Stimulated activated CD4-positive, alpha-beta T cell treated with anti-CD3 and anti-CD28 coated beads, Interleukin-4, amount 100 ng/mL, for 48 hours (primary cell): ENCODE results near the gene FANCC.

Experiments
- DNase-seq, 2 donors: peaks; one replicate each; pipeline ENCODE4 v3.0.0-alpha.2; 2020; ENCODE audit warnings: low read depth in 2 of 2

FANCC gene

GRCh38 chr9:95125652-95126051 lies 191.9 kb downstream of the FANCC start:
- DNase-seq = no peak

- no peak for DNase-seq
Measured at GRCh38 chr9:95124582-95125367, 192.7 kb downstream of the FANCC start.

DNA sequence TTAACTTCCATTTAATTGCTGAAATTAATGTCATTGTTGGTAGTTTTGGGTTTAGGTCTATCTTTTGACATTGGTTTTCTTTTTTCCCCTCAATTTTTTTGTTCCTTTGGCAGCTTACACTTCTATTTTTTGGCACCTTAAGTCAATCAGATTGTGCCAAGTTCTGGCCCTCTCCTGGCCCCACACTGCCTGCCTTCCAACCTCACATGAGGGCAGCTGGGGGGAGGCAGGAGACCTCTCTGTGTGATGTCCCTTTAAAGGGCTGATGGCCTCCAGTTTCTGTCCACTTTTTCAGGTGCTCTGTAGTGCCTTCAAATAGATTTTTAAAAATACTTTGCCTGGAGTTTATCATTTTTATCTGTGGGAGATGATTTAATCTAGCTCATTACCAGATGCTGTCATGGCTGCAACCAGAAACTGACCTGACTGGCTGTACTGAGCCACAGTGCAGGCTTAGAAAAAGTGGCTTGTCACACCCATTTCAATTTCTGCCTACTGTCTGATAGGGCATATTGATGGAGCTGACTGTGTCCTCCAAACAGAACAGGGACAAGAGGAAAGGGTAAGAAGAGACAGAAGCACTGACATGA lies 196.6 kb downstream of the FANCC start:
- DNase-seq = no peak

DNA sequence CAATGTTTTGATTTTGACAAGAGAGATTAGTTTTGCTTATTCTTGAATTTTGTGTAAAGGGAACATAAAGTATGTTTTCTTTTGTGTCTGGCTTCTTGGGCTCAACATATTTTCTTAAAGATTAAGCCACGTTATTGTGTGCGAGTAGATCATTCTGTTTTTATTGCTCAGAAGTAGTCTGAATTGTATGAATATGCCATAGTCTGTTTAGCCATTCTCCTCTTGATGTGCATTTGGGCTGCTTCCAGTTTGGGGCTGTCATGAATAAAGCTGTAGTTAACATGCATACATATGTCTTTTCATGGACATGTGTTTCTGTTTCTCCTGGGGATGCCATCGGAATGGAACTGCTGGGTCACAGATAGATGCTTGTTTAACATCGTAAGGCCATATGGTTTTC lies 198.9 kb downstream of the FANCC start:
- no peak for DNase-seq

DNA sequence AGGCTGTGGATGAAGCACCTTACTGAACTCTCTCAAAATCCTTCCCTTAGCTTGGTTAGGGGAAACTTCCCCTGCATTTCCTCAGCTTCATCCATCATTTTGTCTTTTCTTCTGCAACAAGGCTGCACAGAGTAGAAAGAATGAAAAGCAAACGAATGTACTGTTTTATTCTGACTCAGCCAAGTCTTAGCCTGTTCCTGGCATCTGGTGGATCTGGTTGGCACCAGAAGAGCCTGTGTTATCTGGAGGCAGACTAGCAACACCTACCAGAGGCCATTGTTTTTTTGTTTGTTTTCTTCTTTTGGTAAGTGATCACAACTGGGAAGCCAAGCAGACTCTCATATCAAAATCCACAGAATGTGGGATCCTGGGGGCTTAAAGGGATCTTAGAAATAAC lies 200.7 kb downstream of the FANCC start:
- no peak for DNase-seq

DNA sequence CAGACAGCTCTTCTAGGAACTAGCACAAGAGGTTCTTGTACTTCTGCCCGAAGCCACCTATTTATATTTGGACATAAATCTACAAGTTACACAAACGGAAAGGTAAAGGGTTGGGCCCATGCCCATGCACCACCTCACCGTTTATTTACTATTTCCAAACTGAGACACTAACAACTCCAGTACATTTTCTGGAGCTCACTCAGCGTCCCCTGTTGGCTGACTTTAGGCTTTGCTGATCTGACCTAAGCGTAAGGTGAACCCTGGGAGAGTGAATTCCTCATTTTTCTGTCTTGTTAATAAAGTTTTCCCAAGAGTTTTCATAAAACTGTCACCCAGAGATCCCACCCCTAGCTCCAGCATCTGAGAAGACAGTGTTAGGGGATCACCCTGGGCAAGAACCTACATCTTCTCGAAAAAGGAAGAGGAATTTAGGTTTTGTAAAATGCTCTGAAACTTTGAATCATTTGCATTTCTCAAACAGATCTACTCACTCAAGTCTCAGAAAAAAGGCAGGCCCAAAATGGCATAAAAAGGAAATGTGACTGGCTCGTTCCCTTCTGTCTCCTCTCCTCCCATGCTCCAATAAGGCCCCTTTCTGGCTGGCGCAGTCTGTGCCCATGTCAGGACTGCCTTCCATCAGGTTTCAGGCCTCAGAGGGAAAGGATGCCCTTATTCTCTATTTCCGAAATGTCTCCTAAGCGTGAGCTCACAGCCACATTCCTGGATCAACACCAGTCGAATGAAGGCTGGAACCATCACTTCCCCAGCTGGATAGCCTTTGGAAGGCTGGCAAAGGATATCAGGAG lies 201.3 kb downstream of the FANCC start:
- DNase-seq = no peak

GRCh38 chr9:95115104-95115503 lies 202.4 kb downstream of the FANCC start:
- DNase-seq = no peak

DNA sequence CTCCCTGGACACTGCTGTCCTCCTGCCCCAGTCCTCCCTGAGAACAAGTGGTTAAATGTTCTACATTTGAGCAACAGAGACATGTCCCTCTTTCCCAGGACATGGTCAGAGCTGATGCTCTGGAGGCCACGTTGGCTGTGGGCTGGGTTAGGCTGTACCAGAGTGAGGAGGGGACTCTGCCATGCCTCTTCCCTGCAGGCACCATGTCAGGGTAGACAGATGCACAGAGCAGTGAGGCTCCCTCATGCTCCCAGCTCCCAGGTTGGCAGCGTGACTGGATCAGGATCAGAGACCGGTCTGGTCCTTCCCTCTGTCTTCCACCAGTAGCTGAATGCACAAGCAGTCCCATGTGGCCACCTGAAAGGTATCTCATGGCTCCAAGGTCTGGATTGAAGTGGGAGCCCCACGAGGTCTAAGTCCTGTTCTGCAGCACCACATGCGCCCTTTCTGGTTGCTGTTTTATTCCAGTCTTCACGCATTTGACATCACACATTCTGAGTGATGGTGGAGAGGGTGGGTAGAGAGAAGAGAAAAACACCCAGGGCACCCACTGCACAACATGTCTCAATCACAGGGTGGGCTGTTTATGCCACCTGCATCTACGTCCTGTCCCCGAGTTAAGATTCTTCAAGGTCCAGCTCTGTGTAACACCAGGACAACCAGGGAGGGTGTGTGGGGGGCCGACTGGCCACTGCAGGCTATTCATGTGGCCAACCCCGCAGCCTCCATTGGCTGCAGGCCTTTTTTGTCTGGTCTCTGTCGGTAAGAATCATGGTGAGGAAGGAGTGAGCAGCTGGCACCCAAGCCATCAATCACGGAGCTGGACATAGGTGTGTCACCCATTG lies 204.9 kb downstream of the FANCC start:
- no peak for DNase-seq

DNA sequence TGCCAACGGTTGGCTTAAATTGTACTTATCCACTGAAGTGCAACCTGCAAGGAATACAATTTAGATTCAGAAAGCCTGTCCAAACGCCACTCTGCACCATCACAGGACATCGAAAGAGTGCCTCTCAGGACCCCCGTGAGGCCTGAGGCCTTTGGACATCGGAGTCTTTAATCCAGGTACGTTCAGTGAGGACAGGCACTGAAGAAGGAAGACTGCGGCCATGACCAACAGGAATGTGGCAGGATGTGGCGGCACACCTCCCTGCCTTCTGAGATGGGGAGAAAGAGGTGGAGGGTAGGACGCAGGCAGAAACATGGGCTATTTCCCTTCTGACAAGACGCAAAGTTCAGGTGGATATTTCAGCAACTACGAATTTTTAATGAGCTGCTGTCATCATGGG lies 205.8 kb downstream of the FANCC start:
- no peak for DNase-seq

DNA sequence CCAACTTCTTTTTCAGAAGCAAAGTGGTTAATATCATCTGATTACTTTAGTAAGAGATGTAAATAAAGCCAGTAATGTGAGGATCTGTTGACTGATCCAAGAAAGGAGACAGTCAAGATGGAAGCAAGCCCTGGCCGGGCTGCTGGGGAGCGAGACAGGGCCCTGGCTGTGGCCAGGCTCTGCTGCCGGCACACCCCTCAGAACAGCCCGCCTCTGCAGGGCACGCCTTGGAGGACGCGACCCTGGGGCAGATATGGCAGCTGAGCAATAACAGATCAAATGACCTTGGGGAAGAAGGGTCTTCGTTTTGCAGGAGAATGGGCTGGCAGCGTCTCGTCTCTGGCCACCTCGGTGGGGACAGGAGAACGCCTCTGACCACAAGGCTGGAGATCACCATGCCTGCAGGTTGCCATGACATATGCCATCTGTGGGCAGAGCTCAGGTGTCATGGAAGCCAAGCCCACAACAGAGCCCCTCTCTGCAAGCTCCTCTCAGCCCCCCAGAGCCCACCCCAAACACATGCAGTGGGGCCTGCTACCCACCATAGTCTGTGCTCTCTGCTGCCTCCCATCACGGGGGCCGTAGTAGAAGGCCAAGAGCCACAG lies 206.5 kb downstream of the FANCC start:
- no peak for DNase-seq

DNA sequence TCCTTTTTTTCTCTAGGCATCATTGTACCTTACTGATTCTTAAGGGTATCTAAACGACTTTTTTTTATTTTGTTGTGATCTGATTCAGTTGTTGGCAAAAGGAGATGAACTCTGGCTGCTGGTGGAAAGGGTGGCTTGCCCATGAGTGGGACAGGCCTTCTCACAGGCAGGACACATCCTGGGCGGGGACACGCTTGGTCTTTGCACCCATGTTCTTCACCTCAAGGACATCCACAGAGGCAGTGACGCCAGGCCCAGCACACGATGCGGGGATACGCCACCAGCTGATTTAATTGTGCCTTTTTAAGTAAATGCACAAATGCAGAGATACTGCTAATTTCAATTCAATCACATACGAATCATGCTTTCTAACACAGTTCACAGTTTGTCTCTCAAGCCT lies 208.1 kb downstream of the FANCC start:
- DNase-seq = no peak

- no peak for DNase-seq
Measured at GRCh38 chr9:95108777-95109176, 208.7 kb downstream of the FANCC start.

GRCh38 chr9:95107976-95108375 lies 209.5 kb downstream of the FANCC start:
- no peak for DNase-seq

DNA sequence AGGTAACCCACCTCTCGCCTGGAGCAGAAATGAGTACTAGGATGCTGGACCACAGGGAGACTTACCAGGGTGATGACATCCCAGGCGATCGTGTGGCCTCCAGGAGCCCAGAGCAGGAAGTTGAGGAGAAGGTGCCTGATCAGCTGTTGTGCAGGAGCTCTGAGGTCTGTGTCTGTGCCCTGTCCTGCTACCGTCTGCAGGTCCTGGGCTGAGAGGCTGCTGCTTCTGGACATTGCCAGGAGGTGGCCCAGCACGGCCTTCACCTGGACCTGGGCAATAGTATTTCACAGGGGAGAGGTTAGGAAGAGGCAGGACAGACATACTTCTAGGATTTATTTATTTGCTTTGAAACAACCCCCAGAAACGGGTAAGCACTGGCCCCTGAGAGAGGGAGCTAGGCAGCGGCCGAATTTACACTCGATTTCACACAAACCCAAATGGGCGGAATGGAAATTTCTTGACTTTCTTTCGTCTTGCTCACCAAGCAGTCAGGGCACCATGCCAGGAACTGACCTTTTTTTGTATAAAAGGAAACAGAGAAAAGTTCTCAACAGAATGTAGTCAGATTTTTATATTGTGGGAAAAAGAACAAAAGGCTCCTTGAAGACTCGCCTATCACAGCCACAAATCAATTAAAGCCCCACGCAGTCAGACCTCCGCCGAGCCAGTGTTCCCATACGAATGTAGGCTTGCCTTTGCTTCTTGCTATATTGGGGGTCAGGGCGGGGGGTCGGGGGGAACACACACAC lies 210.3 kb downstream of the FANCC start:
- no peak for DNase-seq

- no peak for DNase-seq
Measured at GRCh38 chr9:95105519-95106287, 211.8 kb downstream of the FANCC start.

GRCh38 chr9:95104980-95105379 lies 212.5 kb downstream of the FANCC start:
- DNase-seq = no peak

- no peak for DNase-seq
Measured at GRCh38 chr9:95104581-95104960, 212.9 kb downstream of the FANCC start.

GRCh38 chr9:95103871-95104580 lies 213.5 kb downstream of the FANCC start:
- no peak for DNase-seq

- no peak for DNase-seq
Measured at GRCh38 chr9:95103281-95103771, 214.2 kb downstream of the FANCC start.
